GM19324 (cell line): ENCODE data around the gene LAMB3.
A peak's percentile ranks its signal among the peaks of the same experiment; 100 is the strongest.
"Not testable (repeated sequence)": the region's sequence is repeated elsewhere in the genome, so short reads cannot be mapped to it uniquely, and the experiment has no call there.

ENCODE experiments used
- ATAC-seq: cut with Tn5 transposase; IDR thresholded peaks from one replicate; pipeline ENCODE4 v1.9.1; 2021; ENCODE audit warnings: mild to moderate bottlenecking, moderate library complexity; ENCODE audit not compliant: unreplicated experiment, low FRiP score

LAMB3 gene

DNA sequence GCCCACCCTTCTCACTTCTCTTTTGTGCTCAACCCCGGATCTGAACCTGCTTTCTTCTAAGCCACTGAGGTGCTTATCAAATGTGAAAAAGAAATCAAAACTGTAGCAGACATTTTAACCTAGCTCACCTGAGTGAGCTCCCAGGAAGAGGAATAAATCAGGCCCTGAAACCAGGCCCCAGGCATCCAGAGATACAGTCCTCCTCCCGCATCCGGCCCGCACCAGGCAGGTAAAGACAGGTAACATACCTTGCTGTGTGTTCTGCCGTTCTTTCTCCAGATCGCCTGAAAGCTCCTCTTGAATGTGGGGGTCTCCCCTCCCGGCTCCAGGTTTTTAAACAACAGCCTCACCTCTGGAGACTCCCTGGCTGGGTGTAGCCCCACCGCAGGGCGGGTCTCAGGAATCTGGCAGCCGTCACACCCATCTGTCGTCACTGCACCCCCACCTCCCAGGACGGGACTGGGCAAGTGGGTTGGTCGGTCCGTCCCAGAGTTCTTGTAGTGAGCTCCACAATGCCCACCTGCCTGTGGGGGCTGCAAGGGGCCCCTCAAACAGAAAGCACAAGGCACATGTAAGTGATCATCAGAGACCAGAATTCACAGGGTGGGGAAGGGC is at the start of gene LAMB3:
Gene LAMB3 (minus strand): TSS at position 305 of the 615 bp plus-strand sequence. CDS start 1,481 bp downstream, outside the sequence.
- ATAC-seq, result no peak

DNA sequence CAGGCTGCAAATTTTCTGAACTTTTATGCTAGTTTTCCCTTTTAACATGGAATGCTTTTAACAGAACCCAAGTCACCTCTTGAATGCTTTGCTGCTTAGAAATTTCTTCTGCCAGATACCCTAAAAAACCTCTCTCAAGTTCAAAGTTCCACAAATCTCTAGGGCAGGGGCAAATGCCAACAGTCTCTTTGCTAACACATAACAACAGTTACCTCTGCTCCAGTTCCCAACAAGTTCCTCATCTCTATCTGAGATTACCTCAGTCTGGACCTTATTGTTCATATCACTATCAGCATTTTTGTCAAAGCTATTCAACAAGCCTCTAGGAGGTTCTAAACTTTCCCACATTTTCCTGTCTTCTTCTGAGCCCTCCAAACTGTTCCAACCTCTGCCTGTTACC is 48.5 kb upstream of the LAMB3 start:
- not testable (repeated sequence) for ATAC-seq

DNA sequence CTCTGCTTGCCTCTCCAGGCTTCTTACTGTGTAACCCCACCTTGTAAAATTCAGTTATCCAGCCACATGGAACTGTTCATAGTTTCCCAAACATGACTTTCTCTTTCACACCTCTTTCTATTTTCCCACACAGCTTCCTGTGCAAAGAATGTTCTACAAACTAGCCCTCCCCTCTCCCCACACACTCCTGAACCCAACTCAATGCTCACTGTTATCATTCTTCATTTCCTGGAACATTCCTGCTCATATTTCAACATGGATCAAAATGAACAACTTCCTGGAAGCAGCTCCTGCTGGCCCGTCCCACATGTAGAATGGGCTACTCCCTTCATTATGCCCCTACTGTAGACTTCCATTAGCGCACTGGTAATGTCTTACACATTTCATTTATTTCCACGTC is 44.9 kb upstream of the LAMB3 start:
- no peak for ATAC-seq

DNA sequence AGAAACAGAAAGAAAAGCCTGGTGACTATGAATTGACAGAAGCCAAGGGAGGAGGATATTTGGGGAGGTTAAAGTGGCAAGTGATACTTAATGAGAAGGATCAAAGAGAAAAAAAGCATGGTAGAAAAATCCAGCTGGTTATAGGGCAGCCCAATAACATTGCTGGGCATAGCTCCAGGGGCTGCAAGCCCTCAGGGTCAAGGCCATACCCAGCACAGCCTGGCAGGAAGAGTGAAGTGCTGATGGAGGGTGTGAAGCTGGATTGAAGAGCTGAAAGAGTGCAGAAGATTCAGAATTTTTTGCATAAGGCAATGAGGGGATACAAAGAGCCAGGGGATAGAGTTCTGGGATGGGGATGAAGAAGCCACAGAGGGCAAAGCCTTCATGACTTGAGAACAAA is 44.4 kb upstream of the LAMB3 start:
- no peak for ATAC-seq

DNA sequence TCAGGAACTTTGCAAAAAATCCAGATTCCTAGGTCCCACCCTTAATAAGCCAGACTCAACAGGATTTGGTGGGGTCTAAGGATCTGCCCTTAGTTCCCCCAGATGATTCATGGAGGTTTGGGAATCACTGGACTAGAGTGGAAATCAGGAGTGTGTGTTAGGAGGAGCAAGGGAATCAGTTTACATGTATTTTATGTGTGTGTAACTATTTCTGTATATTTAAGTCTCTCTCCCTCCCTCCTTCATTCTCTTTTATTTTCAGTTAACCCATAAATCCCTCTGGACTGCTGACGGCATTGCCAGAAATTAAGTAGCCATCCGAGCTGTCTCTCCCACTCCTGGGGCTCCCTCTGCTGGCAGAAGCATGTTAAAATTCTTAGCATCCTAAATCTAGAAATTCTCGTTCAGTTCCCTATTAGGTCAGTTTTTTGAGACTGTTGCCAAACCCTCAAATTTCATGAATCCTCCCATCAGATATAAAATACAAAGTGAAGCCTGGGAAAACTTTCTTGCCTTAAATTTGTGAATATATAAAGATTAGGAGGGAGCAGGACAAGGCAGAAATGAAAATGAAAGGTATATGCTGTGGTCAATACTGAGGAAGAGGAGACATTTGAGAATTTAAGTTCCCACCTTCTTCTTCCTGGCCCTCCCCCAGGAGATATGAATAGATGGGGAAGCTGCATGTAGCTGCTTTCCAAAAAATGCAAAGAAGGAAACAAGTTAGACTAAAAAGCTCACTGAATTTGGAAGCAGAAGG is 40.7 kb upstream of the LAMB3 start:
- no peak for ATAC-seq

DNA sequence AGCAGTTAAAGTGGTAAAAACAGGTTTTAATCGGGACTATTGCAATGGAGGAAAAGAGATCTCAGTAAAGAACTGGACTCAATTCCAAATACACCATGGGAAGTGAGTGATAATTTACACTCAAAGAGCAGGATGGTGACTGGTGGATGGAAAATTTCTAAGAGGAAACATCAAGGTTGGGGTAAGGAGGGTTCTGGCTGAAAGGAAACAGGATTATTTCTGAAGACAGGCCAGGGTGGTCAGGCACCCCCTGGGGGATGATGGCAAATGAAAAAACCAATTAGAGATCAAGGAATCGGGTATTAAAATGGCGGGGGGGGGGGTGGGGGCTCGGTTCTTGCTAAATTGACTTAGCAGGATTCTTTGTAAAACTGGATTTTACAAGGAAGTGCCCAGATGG is 40.1 kb upstream of the LAMB3 start:
- ATAC-seq, result no peak

DNA sequence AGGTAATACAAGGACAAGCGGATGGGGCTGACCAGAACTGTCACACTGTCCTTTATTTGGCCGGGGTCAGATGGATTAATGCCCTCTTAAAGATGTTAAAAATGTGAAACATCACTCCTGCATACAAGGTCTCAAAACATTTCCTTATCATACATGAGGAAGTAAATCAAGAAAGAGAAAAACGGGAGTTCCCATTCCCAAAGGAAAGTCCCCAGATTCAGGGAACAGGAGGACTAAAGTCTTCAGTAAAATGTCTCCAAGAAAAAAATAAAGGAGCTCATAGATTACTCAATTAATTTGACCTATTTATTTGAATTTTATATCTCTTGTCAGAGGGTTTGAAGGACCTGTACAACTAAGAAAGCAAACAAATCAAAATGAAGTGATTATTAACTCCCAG is 39.0 kb upstream of the LAMB3 start:
- no peak for ATAC-seq

DNA sequence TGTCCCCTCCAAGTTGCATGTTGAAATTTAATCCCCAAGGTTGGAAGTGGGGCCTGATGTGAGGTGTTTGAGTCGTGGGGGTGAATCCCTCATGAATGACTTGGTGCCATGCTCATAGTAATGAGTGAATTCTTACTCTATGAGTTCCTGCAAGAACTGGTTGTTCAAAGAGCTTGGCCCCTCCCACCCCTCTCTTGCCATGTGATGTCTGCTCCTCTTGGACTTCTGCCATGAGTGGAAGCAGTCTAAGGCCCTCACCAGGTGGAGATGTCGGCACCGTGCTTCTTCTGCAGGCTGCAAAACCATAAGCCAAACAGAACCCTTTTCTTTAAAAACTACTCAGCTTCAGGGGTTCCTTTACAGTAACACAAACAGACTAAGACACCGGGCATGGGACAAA is 37.3 kb upstream of the LAMB3 start:
- no peak for ATAC-seq

DNA sequence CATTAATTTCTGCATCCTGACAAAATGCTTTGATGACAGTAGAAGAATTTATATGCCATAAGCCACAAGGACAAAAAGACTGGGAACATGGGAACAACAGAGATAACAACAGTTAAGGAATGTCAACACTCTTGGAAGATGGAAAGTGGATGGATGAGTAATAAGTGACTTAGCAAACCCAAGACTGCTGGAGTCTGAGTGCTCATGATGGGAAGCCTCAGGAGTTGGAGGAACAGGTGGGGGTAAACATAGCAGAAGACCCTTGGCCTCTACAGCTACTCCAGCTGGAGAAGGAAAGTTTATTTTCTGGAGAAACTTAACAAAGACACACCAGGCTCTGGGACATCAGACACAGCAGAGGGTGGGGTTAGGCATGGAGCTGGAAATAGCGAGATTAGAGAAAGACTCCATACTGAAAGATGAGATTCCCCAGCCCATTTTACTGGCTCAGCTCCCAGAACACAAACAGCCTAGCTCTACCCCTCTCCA is 36.6 kb upstream of the LAMB3 start:
- no peak for ATAC-seq

DNA sequence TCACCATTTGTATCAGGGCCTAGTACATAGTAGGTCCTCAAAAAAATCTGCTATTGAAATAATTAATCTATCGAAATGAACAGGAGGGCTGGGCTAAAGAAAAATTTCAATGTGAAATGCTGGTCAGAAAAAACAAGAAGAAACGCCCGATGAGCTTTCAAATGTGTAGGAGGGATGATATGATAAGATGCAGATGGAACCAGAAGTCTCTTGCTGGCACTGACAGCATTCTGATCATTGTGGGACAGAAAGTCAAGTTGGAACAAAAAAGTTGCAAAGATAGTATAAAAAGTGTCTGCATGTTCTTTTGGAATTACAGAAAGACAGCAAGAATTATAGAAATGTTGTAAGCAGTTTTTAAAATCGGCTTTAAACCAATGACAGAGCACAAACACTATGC is 34.1 kb upstream of the LAMB3 start:
- no peak for ATAC-seq

DNA sequence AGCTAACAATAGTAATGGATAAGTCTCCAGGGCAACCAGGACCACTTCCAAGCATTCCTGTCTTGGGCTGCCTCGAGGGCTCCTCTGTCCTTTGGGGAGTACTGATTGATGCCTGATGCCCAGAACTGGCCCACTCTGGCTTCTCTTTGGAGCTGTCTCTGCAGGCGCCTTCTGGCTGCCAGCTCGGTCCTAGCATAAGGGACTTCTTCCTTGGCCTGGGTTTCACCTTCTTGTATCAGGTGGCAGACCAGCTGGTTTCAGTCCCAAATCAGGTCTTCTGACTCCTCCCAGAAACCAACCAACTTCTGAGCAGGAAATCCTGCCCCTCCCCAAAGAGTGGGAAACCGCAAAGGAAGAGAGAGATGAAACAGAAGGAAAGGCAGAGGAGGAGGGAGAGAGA is 33.6 kb upstream of the LAMB3 start:
- ATAC-seq, result no peak

DNA sequence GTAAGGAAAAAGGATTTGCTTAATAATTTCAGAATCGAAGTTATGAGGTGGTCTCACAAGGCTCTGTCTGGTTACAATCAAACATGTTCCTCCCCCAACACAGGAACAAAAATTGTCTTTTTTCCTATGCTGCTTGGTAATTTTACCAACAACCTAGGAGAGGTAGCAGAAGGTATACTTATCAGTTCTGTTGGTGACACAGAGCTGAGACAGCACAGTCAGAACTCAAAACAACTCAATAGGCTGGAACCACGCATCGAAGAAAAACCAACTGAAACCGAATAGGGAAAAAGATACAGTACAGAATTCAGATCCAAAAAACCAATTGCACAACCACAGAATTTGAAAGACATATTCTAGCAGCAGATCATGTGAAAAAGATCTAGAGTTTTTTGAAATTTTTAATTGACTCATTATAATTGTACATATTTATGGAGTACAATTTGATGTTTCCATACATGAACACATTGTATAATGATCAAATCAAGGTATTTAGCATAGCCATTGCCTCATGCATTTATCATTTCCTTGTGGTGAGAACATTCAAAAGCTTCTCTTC is 26.8 kb upstream of the LAMB3 start:
- ATAC-seq, result no peak

DNA sequence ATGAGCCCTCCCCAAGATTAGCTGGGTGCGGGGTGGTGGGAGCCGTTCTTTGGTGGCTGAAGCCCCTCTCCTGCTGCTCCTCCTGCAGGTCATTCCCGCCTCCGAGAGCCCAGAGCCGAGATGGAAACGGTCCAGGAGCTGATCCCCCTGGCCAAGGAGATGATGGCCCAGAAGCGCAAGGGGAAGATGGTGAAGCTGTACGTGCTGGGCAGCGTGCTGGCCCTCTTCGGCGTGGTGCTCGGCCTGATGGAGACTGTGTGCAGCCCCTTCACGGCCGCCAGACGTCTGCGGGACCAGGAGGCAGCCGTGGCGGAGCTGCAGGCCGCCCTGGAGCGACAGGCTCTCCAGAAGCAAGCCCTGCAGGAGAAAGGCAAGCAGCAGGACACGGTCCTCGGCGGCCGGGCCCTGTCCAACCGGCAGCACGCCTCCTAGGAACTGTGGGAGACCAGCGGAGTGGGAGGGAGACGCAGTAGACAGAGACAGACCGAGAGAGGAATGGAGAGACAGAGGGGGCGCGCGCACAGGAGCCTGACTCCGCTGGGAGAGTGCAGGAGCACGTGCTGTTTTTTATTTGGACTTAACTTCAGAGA is 23.4 kb upstream of the LAMB3 start:
- ATAC-seq, result no peak

DNA sequence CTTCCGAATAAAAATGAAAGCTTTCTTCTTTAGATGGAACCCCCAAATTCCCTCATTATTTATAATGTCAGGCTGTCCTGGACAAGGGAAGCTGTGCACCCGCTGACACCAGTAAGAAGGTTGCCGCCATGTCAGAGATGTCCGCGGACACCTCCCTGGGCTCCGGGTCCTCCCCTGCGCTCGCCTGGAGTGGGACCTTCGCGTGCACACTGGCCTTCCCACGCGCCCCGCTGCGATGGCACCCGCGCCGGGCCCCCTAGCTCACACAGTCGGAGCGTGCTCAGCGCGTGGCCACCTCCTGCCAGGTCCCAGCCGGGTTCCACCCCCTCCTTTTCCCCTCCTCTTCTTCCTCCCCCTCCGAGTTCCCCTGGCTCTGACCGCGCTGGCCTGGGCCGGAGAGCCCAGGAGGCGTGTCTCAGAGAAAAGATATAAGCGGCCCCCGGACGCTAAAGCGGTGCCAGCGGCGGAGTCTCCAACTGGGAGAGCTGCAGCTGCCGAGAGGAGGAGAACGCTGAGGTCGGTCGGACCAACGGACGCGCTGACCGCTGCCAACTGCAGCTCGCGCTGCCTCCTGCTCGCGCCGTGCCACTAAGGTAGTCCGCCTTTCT is 22.8 kb upstream of the LAMB3 start, which contains the start of gene G0S2:
Gene G0S2 (plus strand): TSS at position 456 of the 608 bp plus-strand sequence. CDS start 273 bp downstream, outside the sequence.
- ATAC-seq, result no peak

DNA sequence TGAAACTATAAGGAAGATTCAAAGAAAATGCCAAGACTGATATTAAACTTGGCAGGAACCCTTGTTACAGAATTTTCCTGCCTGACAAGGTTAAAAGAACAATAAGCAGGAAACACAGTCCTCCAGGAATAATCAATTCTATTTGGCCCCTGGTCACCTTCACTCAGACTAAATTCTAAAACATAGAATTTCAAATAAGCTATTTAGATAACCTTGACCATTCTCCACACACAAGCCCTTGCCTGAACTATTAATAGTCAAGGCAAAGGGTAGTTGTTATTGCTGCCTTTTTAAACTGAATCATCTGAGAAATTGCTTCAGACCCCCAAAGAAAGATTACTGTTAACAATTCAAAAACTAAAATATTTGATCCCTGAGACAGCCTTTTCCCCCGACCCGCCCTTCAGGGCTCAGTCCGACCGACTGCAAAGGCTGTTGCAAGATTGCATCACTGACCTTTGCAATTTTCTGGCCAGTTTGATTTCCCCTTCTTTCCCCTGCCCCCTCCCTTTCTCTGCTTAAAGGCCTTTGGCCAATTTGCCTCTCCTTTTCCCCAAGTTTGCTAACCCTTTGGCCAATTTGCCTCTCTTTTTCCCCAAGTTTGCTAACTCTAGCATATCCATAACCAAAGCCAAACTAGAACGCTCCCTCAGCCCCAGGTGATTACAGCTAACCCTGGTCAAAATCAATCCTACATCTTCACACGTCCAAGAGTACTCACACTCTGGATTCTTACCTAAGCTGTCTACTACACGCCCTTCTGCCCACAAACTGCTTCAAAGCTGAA is 21.6 kb upstream of the LAMB3 start:
- ATAC-seq, result no peak

DNA sequence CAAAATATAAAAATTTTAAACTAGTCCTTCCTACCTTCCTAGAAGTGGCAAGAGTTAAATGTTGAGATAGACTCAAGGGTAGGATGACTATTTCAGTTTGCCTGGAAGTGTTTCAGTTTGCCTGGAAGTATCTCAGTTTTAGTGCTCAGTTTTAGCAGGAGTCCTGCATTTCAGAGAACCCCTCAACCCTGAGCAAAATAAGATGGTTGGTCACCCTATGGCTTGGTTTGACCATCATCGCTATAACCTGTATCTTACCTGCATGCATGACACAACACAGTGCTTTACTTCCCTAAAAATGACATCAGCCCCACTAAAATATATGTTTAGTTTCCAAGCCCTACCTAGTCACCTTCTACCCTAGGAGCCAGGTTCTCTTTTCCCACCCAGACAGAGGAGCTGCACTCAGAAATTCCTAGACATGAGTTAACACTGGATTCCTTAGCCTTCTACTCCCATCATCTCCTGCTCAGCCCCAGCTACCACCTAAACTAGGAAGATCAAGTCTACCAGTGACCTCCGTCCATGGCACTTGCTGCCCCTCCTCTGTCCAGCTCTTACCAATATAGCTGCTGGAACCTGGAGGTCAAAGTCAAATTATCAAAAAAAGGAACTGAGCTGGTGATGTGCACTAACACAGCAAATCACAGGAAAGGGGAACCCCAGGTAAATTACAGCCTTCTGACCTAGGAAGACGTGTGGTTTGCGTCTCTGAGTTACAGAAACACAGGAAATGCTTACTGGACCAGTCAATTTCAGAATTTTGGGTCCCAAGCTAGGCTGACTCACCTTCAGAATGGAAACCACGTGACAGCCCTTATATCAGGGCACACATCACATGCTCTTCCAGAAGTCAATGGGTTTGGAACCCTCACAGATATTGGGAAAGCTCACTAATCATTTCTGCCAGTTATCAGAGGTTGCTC is 20.7 kb upstream of the LAMB3 start:
- peak; percentile 81 for ATAC-seq

DNA sequence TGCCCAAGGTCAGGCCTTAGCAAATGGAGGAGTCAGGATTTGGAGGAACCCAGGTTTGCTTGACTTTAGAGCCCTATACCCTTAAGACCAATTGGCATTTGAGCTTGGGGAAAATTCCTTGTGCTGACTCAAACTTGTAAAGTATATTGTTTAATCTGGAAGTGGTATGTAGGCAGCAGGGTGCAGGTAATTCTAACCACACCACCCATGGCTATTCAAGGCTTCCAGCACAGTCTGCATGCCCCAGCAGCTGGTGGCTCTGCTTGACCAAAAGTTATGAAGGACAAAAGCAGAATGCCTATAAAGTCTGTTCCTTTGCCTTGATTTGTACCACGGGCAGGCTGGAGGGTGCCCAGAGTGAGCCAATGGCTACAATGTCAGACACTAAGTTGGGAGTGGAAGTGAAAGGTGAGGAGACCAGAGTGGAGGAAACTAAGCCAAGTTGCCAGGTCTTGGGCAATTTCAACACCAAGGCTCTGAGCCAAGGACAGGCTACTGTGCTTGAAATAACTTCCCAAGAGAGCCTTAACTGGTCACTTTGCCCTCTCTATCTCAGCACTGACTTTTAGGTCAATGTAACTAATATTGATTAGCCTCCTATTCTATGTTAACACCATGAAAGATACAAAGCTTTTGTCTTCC is 18.3 kb upstream of the LAMB3 start:
- ATAC-seq, result no peak

DNA sequence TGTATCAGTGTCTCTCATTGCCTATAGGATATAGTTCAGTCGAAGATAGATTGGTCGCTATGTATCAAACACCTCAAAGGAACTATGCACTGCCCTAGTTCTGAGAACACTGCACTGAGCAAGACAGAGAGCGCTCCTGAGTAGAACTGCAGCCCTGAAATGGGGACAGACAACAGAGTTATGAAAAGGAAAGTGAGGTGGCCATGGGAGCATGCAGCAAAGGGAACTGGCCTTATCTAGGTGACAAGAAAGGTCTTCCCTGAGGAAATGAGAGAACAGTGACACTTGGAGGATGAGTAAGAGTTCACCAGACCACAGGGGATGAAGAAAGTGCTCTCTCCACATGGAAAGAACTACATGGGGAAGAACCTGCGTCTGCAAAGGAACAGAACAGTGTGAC is 15.5 kb upstream of the LAMB3 start:
- ATAC-seq, result no peak

DNA sequence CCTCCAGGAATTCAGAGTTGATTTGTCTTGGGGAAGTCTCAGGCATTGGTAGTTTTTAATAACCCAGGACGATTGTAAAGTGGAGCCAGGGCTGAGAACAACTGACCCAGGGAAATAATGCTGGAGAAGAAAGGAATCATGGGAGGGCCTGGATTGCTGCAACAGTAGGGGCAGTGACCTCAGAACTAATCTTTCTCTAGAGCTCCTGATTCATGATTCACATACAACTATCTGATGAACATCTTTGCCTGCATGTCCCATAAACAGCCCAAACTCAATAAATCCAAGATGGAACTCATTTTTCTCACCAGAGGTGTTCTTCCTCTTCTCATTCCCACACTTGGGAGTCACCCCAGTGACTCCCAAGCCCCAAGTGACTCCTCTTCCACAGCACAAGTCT is 14.9 kb upstream of the LAMB3 start:
- no peak for ATAC-seq
